CD4-positive, alpha-beta T cell treated with Interleukin-17A for 1 hour (primary cell): ENCODE measurements around the gene DNAH7.
"Not testable (repeated sequence)": the region's sequence is repeated elsewhere in the genome, so short reads cannot be mapped to it uniquely, and the experiment has no call there.

Experiments used
- DNase-seq: peaks from one replicate; pipeline ENCODE4 v3.0.0-alpha.2; 2020

Gene DNAH7

GRCh38 chr2:195959341-195959740 is 109.3 kb downstream of the DNAH7 start:
- no peak for DNase-seq

DNA sequence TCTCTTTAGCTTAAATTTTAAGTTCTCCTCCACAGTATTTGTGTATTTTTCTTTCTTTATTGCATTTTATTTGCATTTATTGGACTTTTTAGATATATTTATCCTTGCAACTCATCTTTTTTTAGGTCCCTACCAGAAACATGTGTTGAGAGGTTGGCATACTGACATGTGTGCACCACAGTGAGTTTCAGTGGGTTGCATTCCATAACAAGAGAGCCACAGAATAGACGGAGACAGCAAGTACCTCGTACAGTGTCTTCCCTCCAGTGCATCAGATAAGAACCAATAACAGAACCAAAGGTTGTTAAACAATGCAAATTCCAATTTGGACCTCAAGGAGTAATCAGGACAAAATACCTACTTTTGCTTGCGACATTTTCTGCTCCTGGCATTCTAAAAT is 111.9 kb downstream of the DNAH7 start:
- DNase-seq: no peak

GRCh38 chr2:195945056-195945455 is 123.6 kb downstream of the DNAH7 start:
- DNase-seq: no peak

DNA sequence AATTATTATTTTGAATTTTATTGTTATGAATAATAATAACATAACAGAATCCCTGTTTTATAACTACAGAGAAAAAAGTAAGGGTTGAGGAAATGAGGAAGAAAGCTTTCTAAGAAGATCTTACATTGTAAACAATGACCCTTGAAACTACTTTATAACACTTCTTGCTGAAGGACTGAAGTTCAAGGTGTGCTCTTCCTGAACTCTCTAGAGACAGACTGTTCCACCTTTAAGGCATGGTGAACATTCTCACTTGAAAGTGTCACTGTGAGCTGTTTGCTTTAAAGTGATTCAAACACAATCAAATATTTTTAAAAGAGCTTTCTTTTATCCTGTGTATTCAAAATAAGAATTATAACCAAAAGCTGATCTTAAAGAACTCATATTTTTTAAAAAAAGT is 131.5 kb downstream of the DNAH7 start:
- no peak for DNase-seq

- DNase-seq: no peak
Measured at GRCh38 chr2:195934484-195934883, 134.2 kb downstream of the DNAH7 start.

DNA sequence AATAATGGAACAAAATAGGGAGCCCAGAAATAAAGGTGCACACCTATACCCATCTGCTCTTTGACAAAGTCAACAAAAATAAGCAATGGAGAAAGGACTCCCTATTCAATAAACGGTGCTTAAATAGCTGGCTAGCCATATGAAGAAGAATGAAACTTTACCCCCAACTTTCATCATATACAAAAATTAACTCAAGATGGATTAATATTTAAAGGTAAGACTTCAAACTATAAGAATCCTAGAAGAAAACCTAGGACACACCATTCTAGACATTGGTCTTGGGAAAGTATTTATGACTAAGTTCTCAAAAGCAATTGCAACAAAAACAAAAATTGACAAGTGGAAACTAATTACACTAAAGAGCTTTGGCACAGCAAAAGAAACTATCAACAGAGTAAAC is 139.1 kb downstream of the DNAH7 start:
- no peak for DNase-seq

- DNase-seq: no peak
Measured at GRCh38 chr2:195925120-195925519, 143.5 kb downstream of the DNAH7 start.

DNA sequence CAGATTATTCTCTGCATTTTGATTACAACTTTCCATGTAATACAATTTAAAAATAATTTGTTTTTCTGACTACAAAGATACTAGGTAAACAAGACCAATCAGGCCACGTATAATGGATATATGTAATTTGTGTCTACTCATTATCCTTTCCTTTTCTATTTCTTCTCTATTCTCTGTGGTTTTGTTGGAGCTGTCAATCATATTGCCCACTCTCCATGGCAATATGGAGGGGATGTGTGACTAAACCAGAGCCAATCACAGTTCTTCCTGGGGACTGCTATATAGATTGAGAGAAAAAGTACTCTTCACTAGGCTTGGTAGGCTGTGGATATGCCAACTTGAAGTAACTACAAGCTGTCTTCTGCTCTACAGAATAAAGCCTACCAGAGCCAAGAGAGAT is 144.7 kb downstream of the DNAH7 start:
- DNase-seq: no peak

GRCh38 chr2:195917021-195917600 is 151.5 kb downstream of the DNAH7 start:
- DNase-seq: not testable (repeated sequence)

GRCh38 chr2:195912079-195912478 is 156.6 kb downstream of the DNAH7 start:
- no peak for DNase-seq

DNA sequence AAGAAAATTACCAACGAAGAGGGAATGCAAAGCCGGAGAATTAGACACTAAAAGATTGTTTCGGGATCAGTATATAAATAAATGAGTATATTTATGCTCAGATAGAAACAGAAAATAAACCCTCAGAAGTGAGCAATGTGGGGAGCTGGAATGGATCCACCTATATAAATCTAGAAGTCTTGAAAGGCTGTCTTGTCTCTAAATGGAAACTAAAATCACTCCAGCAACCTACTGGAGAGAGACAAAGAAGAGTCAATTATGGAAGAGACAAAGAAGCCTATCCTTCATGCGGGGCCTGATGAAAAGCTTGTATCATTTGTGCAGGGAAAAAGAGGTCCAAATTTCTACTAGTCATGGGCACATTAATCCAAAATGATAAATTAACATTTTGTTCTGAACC is 158.1 kb downstream of the DNAH7 start:
- DNase-seq: no peak

- no peak for DNase-seq
Measured at GRCh38 chr2:195909926-195910325, 158.7 kb downstream of the DNAH7 start.

DNA sequence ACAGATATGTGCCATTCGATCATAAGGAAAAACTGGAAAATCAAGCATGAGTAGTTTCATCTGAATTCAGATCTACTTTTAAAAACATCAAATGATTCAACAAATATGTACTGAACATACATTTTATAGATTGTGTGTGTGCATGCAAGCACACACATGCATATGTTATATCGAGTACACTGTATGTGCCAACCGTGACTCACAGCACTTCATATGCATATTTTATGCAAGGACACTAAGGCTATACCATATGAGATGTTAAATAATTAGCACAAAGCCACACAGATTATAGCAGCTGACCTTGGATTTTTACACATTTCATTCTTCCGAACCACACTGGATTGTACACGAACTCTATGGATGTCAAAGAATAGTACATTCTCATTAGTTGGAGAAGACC is 161.2 kb downstream of the DNAH7 start:
- DNase-seq: no peak

DNA sequence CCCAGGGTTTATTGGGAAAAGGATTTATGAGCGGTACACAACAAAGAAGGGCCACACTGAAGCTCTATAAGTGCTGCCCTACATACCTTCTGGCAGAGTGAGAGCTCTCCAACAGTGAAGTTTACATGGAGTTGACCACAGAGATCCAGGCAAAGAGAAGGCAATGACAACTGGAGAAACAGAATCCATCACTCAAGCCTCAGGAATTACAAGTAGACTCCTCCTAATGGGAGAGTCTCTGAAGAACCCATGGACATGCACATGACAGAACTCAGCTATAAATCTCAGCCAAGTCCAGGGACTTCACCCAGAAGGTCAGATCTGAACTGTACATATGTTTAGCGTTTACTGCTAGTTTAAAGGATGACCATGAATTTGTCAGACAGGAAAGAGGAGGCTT is 164.7 kb downstream of the DNAH7 start:
- no peak for DNase-seq

DNA sequence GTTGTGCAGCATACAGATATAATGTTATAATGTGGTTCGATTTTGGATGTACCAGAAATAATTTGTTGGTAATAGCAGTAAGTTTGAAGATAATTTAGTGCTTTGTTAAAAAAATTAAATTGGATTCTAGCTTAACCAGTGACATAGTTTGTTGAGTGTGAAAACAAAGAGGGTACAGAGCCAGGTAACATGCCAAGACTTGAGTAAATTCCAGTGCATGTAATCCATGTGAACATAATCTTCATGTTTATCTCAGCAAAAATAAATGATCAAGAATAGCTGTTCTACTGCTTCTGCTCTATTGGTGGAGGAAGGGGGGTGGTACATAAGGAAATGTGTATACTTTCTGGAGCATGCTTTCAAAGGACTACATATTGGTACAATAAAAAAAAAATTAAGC is 165.8 kb downstream of the DNAH7 start:
- DNase-seq: no peak

GRCh38 chr2:195899226-195899625 is 169.4 kb downstream of the DNAH7 start:
- DNase-seq: no peak

DNA sequence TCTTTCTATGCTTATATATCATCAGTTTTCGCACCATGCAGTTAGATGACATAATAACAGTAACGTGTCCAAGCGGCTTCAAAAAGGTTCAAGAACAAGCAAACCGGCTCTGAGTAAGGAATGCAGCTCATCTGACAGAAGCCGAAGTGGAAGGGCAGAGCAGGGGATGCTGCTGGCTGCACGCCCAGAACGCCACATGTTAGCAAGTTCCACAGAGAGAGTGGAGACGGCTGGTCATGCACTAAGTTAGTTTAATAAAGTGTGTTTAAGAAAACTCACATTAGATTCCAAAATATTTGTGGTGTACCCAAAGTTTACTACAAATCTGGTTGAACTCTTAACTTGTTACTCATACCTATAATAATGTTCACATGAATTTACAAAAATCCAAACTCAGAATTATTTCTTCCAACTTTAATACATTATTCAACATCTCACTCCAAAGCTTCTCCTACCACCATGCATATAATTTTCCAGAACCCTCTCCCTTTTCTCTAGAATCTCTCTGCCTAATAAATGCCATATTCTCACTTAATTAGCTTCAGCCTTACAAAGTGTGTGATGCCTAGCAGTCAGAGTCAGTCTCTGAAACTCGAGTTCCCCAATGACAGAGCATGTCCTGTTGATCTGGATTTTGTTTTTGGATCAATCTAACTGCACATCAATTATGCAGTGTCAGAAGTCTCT is 170.0 kb downstream of the DNAH7 start:
- DNase-seq: no peak

GRCh38 chr2:195891081-195891480 is 177.6 kb downstream of the DNAH7 start:
- no peak for DNase-seq

DNA sequence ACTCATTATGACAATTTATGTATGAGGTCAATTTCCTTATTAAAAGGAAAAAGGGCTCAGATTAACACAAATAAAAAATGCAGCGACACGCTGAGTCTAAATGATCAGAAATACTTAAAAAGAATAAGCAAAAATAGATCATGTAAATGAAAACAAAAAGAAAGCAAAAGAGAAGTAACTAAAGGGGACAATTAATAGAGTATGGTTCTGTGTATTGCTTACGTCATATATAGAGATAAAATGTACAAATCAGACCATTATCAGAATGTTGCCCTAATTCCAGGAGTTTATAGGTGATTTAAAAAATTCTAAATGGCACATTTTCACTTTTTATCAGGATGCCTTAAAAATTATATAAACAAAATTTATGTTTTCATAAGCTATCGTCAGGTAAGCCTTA is 189.5 kb downstream of the DNAH7 start:
- DNase-seq: no peak

DNA sequence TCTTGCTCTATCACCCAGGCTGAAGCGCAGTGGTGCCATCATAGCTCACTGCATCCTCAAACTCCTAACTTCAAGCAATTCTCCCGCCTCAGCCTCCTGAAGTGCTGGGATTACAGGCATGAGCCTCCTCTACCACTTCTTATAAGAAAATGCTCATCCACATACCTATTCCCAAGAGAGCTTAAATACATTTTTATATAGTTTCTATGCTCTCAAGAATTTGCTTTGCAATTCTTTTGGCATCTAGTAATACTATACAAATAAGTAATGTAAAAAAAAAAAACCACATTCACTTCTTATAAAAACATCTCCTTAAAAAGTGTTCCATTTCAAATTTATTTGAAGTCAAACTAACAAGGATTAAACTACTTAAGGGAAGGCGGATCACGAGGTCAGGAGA is 197.3 kb downstream of the DNAH7 start:
- no peak for DNase-seq

DNA sequence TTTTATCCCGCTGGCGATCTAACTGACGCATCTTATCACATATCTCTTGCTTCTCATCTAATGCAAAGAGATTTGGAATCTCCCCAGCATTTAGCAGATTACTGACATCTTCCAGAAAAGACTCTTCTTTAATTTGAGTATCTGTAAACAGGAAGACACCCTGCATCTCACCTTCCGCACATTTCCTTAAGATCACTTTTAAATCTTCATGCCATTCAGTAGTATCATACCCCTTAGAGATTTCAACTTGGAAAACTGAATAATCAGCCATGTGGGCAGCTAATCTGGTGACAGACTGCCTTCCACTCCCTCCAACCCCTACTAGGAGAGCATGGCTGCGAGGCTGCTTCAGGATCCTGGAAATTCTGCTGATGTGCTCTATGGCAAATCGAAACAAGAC is 204.3 kb downstream of the DNAH7 start:
- no peak for DNase-seq

GRCh38 chr2:195863564-195863963 is 205.1 kb downstream of the DNAH7 start:
- DNase-seq: no peak

- no peak for DNase-seq
Measured at GRCh38 chr2:195863121-195863520, 205.5 kb downstream of the DNAH7 start.

- no peak for DNase-seq
Measured at GRCh38 chr2:195861821-195862220, 206.8 kb downstream of the DNAH7 start.

- DNase-seq: no peak
Measured at GRCh38 chr2:195859513-195859912, 209.1 kb downstream of the DNAH7 start.
